HepG2 (cell line): ENCODE data around the gene MEPE. TPM values are rescaled to one million over a fixed set of nuclear protein-coding genes. Genes with fewer than 3 reads are reported as not detected.

Experiments
- EZH2 ChIP-seq: conservative IDR thresholded peaks from 2 replicates; pipeline ENCODE4 v1.6.1; 2012; ENCODE audit warnings: mild to moderate bottlenecking, low read depth, low read length, moderate library complexity
- FOXJ3 ChIP-seq: sonication (generic); formaldehyde crosslinking; IDR thresholded peaks from 2 replicates; pipeline ENCODE4 v1.4.0; 2020; ENCODE audit warnings: missing genetic modification reagents, mild to moderate bottlenecking, borderline replicate concordance
- KLF16 ChIP-seq, 2 experiments: sonication (generic) in 1 of 2; formaldehyde crosslinking in 1 of 2; IDR thresholded peaks; 2 replicates each; pipeline versions ENCODE4 v1.6.1 to v1.8.0; 2016 to 2023; ENCODE audit warnings: missing genetic modification reagents in 2 of 2, missing compliant biosample characterization in 1 of 2
- PRDM10 ChIP-seq: sonication (generic); formaldehyde crosslinking; IDR thresholded peaks from 2 replicates; pipeline ENCODE4 v1.4.0; 2020; ENCODE audit warnings: low read depth, missing genetic modification reagents
- SIX4 ChIP-seq: sonication (generic); formaldehyde crosslinking; IDR thresholded peaks from 2 replicates; pipeline ENCODE4 v1.4.0; 2020; ENCODE audit warnings: missing genetic modification reagents
- TCF7L2 ChIP-seq: IDR thresholded peaks from 2 replicates; pipeline ENCODE4 v1.6.1; 2011; ENCODE audit warnings: mild to moderate bottlenecking, low read depth, low read length, moderate library complexity
- TFAP4 ChIP-seq: sonication (generic); IDR thresholded peaks from 2 replicates; pipeline ENCODE4 v1.6.1; 2016; ENCODE audit warnings: low read depth, borderline replicate concordance
- ZNF264 ChIP-seq: sonication (generic); formaldehyde crosslinking; IDR thresholded peaks from 2 replicates; pipeline ENCODE4 v1.4.0; 2020; ENCODE audit warnings: missing genetic modification reagents
- ZNF317 ChIP-seq: sonication (generic); formaldehyde crosslinking; IDR thresholded peaks from 2 replicates; pipeline ENCODE4 v1.5.0; 2020; ENCODE audit warnings: mild to moderate bottlenecking, missing genetic modification reagents
- ZNF644 ChIP-seq: IDR thresholded peaks from 2 replicates; pipeline ENCODE4 v1.6.1; 2016; ENCODE audit warnings: low read depth
- ZSCAN31 ChIP-seq: sonication (generic); formaldehyde crosslinking; IDR thresholded peaks from 2 replicates; pipeline ENCODE4 v1.5.0; 2020; ENCODE audit warnings: low read depth, mild to moderate bottlenecking, missing genetic modification reagents
- polyA plus RNA-seq, 8 experiments: library from polyadenylated mRNA; depleted of rRNA in 3 of 8; stranded (reverse) in 7 of 8; unstranded in 1 of 8; fragments of >200 nt; fragmentation: Illumina TruSeq in 4 of 8; extraction: Trizol in 4 of 8; gene quantifications; 2 replicates each; pipeline versions ENCODE4 v1.2.1 to v1.2.3, GENCODE V29; 2011 to 2016; ENCODE audit warnings: low read depth in 4 of 8, missing spikeins in 1 of 8, mixed read lengths in 1 of 8; ENCODE audit not compliant: insufficient read depth in 1 of 8
- total RNA-seq, 5 experiments: library from RNA; depleted of rRNA; stranded (reverse); fragments of >200 nt; fragmentation: Illumina TruSeq; extraction: Trizol; gene quantifications; 2 replicates each; pipeline ENCODE4 v1.2.3, GENCODE V29; 2016; ENCODE audit warnings: low read depth in 1 of 5
- TF ChIP-seq, protein P1 (sequence below): sonication (generic); formaldehyde crosslinking; IDR thresholded peaks from 2 replicates; pipeline ENCODE4 v1.5.1; 2020; ENCODE audit warnings: mild to moderate bottlenecking, missing genetic modification reagents, borderline replicate concordance
- TF ChIP-seq, protein P2 (sequence below), 2 experiments: sonication (generic) in 1 of 2; formaldehyde crosslinking in 1 of 2; IDR thresholded peaks; 2 replicates each; pipeline versions ENCODE4 v1.4.0 to v1.6.1; 2018 to 2020; ENCODE audit warnings: missing genetic modification reagents in 2 of 2, borderline replicate concordance in 1 of 2, low read depth in 1 of 2, mild to moderate bottlenecking in 1 of 2, missing biosample characterization in 1 of 2
- TF ChIP-seq, protein P3 (sequence below): IDR thresholded peaks from 2 replicates; pipeline ENCODE4 v1.6.1; 2018; ENCODE audit warnings: missing genetic modification reagents, mild to moderate bottlenecking, missing compliant biosample characterization

Gene MEPE
- total and polyA plus RNA-seq, 2 of the 13 experiments (the other 11 are each of a cell fraction or from before 2014, with no cell fraction given), result 0.04 TPM; not detected in 1

- TF ChIP-seq EZH2 (no peak), ZNF644 (CRISPR knock-in tag) (peak; percentile 54; the same call in 1 of the 2 replicates), ZSCAN31 (CRISPR knock-in tag) (0 out of 2 replicates have a peak, but pooled peaks have one; percentile 65), ZNF264 (0 out of 2 replicates have a peak, but pooled peaks have one; percentile 27), TCF7L2 (peak; percentile 83), PRDM10 (CRISPR knock-in tag) (0 out of 2 replicates have a peak, but pooled peaks have one; percentile 31), FOXJ3 (CRISPR knock-in tag) (peak; percentile 78; the same call in 1 of the 2 replicates), KLF16 (CRISPR knock-in tag; IDR thresholded peaks at IDR 0.05) (peak in 1 of 2 experiments; percentile 72; a peak in 1 of 4 replicates), TFAP4 (peak; percentile 57; the same call in 1 of the 2 replicates), SIX4 (CRISPR knock-in tag) (peak; percentile 89), ZNF317 (CRISPR knock-in tag) (0 out of 2 replicates have a peak, but pooled peaks have one; percentile 36)
- TF ChIP-seq, protein P1, sequence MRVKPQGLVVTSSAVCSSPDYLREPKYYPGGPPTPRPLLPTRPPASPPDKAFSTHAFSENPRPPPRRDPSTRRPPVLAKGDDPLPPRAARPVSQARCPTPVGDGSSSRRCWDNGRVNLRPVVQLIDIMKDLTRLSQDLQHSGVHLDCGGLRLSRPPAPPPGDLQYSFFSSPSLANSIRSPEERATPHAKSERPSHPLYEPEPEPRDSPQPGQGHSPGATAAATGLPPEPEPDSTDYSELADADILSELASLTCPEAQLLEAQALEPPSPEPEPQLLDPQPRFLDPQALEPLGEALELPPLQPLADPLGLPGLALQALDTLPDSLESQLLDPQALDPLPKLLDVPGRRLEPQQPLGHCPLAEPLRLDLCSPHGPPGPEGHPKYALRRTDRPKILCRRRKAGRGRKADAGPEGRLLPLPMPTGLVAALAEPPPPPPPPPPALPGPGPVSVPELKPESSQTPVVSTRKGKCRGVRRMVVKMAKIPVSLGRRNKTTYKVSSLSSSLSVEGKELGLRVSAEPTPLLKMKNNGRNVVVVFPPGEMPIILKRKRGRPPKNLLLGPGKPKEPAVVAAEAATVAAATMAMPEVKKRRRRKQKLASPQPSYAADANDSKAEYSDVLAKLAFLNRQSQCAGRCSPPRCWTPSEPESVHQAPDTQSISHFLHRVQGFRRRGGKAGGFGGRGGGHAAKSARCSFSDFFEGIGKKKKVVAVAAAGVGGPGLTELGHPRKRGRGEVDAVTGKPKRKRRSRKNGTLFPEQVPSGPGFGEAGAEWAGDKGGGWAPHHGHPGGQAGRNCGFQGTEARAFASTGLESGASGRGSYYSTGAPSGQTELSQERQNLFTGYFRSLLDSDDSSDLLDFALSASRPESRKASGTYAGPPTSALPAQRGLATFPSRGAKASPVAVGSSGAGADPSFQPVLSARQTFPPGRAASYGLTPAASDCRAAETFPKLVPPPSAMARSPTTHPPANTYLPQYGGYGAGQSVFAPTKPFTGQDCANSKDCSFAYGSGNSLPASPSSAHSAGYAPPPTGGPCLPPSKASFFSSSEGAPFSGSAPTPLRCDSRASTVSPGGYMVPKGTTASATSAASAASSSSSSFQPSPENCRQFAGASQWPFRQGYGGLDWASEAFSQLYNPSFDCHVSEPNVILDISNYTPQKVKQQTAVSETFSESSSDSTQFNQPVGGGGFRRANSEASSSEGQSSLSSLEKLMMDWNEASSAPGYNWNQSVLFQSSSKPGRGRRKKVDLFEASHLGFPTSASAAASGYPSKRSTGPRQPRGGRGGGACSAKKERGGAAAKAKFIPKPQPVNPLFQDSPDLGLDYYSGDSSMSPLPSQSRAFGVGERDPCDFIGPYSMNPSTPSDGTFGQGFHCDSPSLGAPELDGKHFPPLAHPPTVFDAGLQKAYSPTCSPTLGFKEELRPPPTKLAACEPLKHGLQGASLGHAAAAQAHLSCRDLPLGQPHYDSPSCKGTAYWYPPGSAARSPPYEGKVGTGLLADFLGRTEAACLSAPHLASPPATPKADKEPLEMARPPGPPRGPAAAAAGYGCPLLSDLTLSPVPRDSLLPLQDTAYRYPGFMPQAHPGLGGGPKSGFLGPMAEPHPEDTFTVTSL (CRISPR knock-in tag), result peak; percentile 96
- TF ChIP-seq, protein P2, sequence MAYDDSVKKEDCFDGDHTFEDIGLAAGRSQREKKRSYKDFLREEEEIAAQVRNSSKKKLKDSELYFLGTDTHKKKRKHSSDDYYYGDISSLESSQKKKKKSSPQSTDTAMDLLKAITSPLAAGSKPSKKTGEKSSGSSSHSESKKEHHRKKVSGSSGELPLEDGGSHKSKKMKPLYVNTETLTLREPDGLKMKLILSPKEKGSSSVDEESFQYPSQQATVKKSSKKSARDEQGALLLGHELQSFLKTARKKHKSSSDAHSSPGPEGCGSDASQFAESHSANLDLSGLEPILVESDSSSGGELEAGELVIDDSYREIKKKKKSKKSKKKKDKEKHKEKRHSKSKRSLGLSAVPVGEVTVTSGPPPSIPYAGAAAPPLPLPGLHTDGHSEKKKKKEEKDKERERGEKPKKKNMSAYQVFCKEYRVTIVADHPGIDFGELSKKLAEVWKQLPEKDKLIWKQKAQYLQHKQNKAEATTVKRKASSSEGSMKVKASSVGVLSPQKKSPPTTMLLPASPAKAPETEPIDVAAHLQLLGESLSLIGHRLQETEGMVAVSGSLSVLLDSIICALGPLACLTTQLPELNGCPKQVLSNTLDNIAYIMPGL (CRISPR knock-in tag; IDR thresholded peaks at IDR 0.05; ENCODE audit: borderline replicate concordance in 1 of 2, low read depth in 1 of 2), result peak in 1 of 2 experiments; percentile 60; a peak in 2 of 4 replicates
- TF ChIP-seq, protein P3, sequence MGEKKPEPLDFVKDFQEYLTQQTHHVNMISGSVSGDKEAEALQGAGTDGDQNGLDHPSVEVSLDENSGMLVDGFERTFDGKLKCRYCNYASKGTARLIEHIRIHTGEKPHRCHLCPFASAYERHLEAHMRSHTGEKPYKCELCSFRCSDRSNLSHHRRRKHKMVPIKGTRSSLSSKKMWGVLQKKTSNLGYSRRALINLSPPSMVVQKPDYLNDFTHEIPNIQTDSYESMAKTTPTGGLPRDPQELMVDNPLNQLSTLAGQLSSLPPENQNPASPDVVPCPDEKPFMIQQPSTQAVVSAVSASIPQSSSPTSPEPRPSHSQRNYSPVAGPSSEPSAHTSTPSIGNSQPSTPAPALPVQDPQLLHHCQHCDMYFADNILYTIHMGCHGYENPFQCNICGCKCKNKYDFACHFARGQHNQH (CRISPR knock-in tag), result peak; percentile 94
These were observed 33.3 kb downstream of the MEPE start (continued) for GRCh38 chr4:87865960-87866598.
